GM12892 (cell line): Measurements from ENCODE around the gene LRMDA.

ENCODE experiments used
- POLR2A ChIP-seq: IDR thresholded peaks from 2 replicates; pipeline ENCODE4 v1.6.1; 2011; ENCODE audit warnings: low read depth, low read length, control low read depth
- POLR2AphosphoS5 ChIP-seq: IDR thresholded peaks from 2 replicates; pipeline ENCODE4 v1.6.1; 2011; ENCODE audit warnings: low read depth, low read length, control low read depth

DNA sequence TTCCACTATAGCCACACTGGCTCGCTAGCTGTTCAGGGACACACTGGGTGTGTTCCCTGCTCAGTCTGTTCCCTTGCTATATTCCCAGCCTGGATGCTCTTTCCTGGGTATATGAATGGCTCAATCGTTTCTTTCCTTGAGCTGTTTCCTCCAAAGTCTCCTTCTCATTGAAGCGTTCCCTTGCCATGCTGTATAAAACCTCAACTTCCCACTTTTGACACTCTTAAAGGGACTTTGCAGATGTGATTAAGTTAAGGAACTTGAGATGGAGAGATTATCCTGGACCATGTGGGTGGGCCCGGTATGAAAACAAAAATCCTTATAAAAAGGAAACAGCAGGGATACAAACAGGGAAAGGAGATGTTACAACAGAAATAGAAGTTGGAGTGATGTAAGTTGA is 973.1 kb downstream of the LRMDA start:
- no peak for TF ChIP-seq POLR2A
- TF ChIP-seq POLR2AphosphoS5, result no peak
